ENCODE data around the gene ATP1A1. TPM values are rescaled to one million over a fixed set of nuclear protein-coding genes. Genes with fewer than 3 reads are reported as not detected.

Gene ATP1A1
- total and polyA plus RNA-seq, 2 experiments from 2014 or later: 117 to 202 TPM

DNA sequence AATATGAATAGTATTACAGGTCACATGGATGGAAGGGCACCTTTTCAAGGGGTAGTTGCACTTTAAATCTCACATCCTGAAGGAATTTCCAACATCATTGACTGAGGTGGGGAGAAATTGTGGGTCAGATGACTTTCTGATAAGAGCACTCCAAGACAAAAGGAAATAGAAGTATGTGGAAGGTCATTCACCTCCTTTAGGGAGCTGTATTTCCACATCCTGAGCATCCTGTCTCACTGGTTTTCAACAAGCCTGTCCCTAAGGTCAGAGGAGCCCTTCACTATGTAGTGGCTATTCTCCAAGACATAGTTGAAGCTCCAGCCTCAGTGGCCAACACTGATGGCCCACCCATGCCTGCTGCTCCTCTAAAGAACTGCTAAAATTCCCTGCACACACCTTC, 76.5 kb downstream of the ATP1A1 start (continued):
- TF ChIP-seq, protein P1, sequence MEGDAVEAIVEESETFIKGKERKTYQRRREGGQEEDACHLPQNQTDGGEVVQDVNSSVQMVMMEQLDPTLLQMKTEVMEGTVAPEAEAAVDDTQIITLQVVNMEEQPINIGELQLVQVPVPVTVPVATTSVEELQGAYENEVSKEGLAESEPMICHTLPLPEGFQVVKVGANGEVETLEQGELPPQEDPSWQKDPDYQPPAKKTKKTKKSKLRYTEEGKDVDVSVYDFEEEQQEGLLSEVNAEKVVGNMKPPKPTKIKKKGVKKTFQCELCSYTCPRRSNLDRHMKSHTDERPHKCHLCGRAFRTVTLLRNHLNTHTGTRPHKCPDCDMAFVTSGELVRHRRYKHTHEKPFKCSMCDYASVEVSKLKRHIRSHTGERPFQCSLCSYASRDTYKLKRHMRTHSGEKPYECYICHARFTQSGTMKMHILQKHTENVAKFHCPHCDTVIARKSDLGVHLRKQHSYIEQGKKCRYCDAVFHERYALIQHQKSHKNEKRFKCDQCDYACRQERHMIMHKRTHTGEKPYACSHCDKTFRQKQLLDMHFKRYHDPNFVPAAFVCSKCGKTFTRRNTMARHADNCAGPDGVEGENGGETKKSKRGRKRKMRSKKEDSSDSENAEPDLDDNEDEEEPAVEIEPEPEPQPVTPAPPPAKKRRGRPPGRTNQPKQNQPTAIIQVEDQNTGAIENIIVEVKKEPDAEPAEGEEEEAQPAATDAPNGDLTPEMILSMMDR (conservative IDR thresholded peaks at IDR 0.05; ENCODE audit: low read depth in 2 of 2): no peak
- TF ChIP-seq, protein P2, sequence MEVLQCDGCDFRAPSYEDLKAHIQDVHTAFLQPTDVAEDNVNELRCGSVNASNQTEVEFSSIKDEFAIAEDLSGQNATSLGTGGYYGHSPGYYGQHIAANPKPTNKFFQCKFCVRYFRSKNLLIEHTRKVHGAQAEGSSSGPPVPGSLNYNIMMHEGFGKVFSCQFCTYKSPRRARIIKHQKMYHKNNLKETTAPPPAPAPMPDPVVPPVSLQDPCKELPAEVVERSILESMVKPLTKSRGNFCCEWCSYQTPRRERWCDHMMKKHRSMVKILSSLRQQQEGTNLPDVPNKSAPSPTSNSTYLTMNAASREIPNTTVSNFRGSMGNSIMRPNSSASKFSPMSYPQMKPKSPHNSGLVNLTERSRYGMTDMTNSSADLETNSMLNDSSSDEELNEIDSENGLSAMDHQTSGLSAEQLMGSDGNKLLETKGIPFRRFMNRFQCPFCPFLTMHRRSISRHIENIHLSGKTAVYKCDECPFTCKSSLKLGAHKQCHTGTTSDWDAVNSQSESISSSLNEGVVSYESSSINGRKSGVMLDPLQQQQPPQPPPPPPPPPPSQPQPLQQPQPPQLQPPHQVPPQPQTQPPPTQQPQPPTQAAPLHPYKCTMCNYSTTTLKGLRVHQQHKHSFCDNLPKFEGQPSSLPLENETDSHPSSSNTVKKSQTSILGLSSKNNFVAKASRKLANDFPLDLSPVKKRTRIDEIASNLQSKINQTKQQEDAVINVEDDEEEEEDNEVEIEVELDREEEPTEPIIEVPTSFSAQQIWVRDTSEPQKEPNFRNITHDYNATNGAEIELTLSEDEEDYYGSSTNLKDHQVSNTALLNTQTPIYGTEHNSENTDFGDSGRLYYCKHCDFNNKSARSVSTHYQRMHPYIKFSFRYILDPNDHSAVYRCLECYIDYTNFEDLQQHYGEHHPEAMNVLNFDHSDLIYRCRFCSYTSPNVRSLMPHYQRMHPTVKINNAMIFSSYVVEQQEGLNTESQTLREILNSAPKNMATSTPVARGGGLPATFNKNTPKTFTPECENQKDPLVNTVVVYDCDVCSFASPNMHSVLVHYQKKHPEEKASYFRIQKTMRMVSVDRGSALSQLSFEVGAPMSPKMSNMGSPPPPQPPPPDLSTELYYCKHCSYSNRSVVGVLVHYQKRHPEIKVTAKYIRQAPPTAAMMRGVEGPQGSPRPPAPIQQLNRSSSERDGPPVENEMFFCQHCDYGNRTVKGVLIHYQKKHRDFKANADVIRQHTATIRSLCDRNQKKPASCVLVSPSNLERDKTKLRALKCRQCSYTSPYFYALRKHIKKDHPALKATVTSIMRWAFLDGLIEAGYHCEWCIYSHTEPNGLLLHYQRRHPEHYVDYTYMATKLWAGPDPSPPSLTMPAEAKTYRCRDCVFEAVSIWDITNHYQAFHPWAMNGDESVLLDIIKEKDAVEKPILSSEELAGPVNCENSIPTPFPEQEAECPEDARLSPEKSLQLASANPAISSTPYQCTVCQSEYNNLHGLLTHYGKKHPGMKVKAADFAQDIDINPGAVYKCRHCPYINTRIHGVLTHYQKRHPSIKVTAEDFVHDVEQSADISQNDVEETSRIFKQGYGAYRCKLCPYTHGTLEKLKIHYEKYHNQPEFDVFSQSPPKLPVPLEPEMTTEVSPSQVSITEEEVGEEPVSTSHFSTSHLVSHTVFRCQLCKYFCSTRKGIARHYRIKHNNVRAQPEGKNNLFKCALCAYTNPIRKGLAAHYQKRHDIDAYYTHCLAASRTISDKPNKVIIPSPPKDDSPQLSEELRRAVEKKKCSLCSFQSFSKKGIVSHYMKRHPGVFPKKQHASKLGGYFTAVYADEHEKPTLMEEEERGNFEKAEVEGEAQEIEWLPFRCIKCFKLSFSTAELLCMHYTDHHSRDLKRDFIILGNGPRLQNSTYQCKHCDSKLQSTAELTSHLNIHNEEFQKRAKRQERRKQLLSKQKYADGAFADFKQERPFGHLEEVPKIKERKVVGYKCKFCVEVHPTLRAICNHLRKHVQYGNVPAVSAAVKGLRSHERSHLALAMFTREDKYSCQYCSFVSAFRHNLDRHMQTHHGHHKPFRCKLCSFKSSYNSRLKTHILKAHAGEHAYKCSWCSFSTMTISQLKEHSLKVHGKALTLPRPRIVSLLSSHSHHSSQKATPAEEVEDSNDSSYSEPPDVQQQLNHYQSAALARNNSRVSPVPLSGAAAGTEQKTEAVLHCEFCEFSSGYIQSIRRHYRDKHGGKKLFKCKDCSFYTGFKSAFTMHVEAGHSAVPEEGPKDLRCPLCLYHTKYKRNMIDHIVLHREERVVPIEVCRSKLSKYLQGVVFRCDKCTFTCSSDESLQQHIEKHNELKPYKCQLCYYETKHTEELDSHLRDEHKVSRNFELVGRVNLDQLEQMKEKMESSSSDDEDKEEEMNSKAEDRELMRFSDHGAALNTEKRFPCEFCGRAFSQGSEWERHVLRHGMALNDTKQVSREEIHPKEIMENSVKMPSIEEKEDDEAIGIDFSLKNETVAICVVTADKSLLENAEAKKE (CRISPR knock-in tag; IDR thresholded peaks at IDR 0.05): no peak
- no peak for TF ChIP-seq ZNF114 (CRISPR knock-in tag; IDR thresholded peaks at IDR 0.05)

DNA sequence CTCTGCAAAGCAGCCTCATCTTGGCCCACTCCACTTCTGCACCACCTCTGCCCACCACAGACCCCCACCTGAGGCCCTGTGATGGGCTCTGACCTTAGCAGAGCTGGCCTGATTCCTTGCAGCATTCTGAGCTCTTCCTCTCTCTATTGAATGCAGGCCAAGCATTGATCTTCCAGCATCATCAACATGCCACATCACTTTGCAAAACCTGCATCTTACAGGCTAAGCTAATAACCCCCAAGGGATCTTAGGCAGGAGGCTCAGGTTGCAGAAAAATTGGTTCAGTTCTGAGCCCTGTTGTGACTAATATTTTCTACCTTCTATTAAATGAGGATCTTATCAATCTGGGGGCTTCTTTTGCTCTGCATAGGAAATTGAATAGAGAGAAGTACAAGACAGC, 78.7 kb downstream of the ATP1A1 start:
- Histone ChIP-seq H3K4me3 (no peak overlapping the region), H3K27me3 (ENCODE audit: insufficient read depth) (no peaks in the 10 kb centered on the region), H3K4me1 (ENCODE audit: insufficient read depth) (no peaks in the 10 kb centered on the region), H4K20me1 (replicated peaks; ENCODE audit: insufficient read depth) (no peaks in the 10 kb centered on the region), H3K79me2 (replicated peaks; ENCODE audit: insufficient read depth) (no peaks in the 10 kb centered on the region), H3K27ac (ENCODE audit: low read depth) (no peak overlapping the region), H3F3A (replicated peaks; ENCODE audit: low read depth) (no peaks in the 10 kb centered on the region), H3K36me3 (ENCODE audit: insufficient read depth) (no peaks in the 10 kb centered on the region), H3K4me2 (no peak overlapping the region), H3K9me2 (ENCODE audit: insufficient read depth) (no peaks in the 10 kb centered on the region; the same call in 1 of the 2 replicates), H2AFZ (no peak overlapping the region)
- Mint-ChIP-seq H3K27ac (no peak overlapping the region), H3K27me3 (ENCODE audit: insufficient read depth, low read depth, poor library complexity) (peaks cover 2% of the 10 kb centered on the region), H3K9me3 (no peaks in the 10 kb centered on the region), H3K4me1 (peaks cover 9% of the 10 kb centered on the region; the same call in 2 of the 3 replicates), H3K36me3 (ENCODE audit: low read depth) (no peaks in the 10 kb centered on the region), H3K4me3 (no peak overlapping the region)
- ATAC-seq: no peak
- DNase-seq (ENCODE audit: low spot score): no peak
- TF ChIP-seq CREB1 (CRISPR knock-in tag; IDR thresholded peaks at IDR 0.05; ENCODE audit: low read depth): no peak
- TF ChIP-seq EZH2 (IDR thresholded peaks at IDR 0.05; ENCODE audit: low read depth, unreplicated experiment): no peak
- no peak for TF ChIP-seq JUNB (IDR thresholded peaks at IDR 0.05; ENCODE audit: unreplicated experiment)
- TF ChIP-seq, protein P3, sequence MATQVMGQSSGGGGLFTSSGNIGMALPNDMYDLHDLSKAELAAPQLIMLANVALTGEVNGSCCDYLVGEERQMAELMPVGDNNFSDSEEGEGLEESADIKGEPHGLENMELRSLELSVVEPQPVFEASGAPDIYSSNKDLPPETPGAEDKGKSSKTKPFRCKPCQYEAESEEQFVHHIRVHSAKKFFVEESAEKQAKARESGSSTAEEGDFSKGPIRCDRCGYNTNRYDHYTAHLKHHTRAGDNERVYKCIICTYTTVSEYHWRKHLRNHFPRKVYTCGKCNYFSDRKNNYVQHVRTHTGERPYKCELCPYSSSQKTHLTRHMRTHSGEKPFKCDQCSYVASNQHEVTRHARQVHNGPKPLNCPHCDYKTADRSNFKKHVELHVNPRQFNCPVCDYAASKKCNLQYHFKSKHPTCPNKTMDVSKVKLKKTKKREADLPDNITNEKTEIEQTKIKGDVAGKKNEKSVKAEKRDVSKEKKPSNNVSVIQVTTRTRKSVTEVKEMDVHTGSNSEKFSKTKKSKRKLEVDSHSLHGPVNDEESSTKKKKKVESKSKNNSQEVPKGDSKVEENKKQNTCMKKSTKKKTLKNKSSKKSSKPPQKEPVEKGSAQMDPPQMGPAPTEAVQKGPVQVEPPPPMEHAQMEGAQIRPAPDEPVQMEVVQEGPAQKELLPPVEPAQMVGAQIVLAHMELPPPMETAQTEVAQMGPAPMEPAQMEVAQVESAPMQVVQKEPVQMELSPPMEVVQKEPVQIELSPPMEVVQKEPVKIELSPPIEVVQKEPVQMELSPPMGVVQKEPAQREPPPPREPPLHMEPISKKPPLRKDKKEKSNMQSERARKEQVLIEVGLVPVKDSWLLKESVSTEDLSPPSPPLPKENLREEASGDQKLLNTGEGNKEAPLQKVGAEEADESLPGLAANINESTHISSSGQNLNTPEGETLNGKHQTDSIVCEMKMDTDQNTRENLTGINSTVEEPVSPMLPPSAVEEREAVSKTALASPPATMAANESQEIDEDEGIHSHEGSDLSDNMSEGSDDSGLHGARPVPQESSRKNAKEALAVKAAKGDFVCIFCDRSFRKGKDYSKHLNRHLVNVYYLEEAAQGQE (IDR thresholded peaks at IDR 0.05; ENCODE audit: unreplicated experiment): no peak
- no peak for TF ChIP-seq ZNF114 (CRISPR knock-in tag; IDR thresholded peaks at IDR 0.05)
- no peak for TF ChIP-seq POLR2AphosphoS5 (IDR thresholded peaks at IDR 0.05; ENCODE audit: low read depth)
- no peak for TF ChIP-seq STAT1 (IDR thresholded peaks at IDR 0.05; ENCODE audit: unreplicated experiment)
